CD4-positive, alpha-beta T cell treated with Interleukin-4 for 4 hours (primary cell): ENCODE results near the gene LMCD1.

Source experiments
- DNase-seq: peaks from one replicate; pipeline ENCODE4 v3.0.0-alpha.2; 2020

The LMCD1 gene

GRCh38 chr3:8485141-8485870 is 16.3 kb upstream of the LMCD1 start:
- no peak for DNase-seq

GRCh38 chr3:8485943-8486342 is 15.7 kb upstream of the LMCD1 start:
- no peak for DNase-seq

DNA sequence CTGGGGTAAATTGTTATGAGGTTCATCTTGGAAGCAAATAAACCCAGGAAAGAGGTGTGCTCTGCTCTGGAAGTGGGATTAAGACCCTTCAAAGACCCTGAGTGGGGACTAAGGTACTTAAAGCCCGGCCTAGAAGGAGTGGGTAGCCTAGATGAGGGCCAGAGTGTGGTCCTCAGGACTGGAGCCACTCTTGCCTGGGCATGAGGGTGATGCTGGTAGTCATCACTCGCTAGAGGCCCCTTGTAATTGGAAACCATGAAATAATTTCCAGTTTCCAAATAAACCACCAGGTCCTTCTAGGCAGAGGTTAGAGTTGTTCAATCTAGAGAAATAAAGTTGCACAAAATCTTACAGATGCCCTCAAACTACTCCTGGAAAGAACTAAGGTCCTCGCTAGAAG is 15.2 kb upstream of the LMCD1 start:
- no peak for DNase-seq

DNA sequence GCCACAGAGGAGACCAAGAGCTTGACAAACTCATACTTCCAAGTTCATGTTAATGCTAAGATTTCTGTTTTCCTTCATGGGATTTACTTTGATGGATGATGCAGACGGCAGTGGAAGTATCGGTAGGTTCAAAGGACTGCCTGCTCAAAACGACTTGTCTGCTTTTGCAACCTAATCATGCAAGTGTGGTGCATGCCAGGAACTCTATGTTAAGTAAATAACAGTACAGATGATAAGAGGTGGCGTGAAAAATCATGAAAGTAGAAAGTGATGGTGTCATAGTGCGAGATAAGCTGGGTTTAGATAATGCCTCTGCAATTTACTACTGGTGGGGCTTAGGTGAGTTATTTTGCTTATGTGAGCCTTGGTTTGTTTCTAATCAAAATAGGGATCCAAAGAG is 14.7 kb upstream of the LMCD1 start:
- no peak for DNase-seq

- DNase-seq: no peak
Measured at GRCh38 chr3:8488411-8488810, 13.2 kb upstream of the LMCD1 start.

GRCh38 chr3:8488877-8489276 is 12.7 kb upstream of the LMCD1 start:
- DNase-seq: no peak

DNA sequence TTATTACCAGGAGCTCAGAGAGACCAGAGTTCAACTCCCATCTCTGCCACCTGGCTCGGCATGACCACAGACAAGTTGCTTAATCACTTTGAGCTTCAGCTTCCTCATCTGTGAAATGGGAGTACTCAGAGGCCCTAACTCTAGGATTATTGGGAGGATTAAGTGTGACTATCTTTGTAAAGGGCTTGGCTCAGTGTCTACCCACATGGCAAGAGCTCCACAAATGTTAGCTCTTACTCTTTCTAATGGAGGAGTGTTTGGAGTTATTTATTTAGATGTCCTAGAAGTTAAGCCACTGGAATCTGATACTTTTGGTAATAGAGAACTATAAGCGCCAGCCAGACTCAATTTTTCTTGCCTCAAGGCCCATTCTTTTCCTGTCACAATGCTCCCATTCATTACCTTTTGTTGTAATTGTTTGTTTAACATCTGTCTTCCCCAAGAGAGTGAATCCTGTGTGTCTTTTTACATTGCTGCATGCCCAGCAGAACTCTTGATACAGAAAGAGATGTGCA is 12.3 kb upstream of the LMCD1 start:
- no peak for DNase-seq

GRCh38 chr3:8490079-8490552 is 11.5 kb upstream of the LMCD1 start:
- DNase-seq: no peak

DNA sequence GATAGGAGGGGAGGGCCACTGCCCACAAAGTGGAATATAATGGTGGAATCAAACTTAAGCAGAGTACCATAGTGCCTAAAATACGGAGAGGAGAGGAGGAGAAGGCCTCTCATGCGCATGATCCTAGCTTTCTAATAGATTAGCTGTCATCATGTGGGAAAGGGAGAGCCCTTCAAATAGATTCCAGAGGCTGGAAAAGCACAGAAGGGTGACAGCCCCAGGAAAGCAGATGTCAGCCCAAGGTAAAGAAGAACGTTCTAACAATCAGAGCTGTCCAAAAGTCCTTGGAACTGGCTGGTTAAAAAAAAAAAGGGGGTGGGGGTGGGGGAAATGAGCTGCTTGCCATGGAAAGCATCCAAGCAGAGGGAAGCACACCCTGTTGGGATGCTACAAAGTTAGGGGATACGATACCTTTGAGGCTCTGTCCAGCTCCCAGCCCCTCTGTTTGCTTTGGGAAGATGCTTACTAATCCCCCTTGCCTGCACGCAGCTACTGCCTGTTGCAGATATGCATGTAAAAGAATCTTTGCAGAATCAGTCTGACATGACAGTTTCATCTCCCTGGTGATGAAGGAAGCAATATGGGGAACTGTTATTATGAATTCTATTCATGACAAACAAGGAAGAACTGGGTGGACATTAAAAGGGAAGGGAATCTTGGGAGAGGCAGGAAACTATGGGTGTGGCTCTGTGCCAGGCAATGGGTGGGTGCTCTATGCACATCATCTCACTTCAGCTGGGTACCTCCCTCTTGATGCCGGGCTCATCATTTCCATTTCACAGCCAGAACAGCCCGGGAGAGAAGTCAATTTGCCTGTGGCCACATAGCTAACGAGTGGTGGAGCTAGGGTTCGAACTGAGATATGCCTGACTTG is 10.1 kb upstream of the LMCD1 start:
- no peak for DNase-seq

DNA sequence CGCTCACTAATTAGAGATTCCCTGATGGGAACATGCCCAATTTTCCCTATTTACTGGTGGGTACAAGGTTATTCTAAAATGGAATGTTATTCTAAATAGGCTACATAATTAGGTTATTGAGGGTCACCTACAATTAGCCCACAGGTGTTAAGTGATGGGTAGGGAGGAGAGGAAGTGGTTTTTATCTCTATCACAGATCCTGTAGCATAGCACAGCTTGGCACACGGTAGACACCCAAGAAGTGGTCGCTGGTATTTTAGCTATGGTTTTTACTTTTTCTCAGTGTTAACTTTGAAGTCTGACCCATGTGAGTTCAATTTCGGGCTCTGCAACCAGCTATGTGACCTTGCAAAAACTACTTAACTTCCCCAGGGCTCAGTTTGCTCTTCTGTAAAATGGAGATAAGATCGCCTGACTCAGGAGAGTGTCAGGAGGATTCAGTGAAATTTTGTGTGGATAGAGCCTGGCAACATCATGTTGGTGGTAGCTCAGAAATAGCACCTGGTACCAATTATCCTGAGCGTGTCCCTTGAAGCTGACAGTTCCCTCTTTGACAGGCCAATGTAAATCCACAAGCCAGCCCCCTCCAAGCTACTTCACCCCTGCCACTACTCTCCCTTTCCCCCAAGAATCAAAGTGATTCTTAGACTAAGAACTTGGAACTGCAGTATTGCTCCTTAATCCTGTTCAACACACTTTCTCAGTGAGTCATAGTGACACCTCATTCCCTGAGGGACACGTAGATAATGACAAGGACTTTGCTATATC is 8.7 kb upstream of the LMCD1 start:
- DNase-seq: no peak

GRCh38 chr3:8493744-8494143 is 7.9 kb upstream of the LMCD1 start:
- DNase-seq: no peak

DNA sequence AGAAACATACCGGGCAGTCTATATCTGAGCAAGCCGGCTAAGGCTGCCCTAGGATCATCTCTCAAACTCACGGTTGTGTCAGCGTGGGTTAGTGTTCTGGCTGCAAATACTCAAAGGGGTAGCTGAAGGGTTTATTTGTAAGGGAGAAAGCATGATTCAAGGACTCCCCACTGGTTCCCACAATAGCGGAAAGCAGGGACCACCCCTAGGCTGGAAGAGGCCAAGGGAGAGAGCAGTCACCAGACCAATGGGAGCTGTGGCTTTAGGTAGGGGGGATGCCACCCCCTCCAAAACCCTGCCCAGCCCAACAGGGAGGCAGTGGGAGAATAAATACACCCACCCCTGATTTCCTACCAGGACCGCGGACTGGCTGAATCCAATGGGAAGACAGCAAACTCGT is 7.3 kb upstream of the LMCD1 start:
- DNase-seq: no peak

GRCh38 chr3:8497582-8497981 is 4.0 kb upstream of the LMCD1 start:
- DNase-seq: no peak

- DNase-seq: no peak
Measured at GRCh38 chr3:8499181-8499611, 2.4 kb upstream of the LMCD1 start.

DNA sequence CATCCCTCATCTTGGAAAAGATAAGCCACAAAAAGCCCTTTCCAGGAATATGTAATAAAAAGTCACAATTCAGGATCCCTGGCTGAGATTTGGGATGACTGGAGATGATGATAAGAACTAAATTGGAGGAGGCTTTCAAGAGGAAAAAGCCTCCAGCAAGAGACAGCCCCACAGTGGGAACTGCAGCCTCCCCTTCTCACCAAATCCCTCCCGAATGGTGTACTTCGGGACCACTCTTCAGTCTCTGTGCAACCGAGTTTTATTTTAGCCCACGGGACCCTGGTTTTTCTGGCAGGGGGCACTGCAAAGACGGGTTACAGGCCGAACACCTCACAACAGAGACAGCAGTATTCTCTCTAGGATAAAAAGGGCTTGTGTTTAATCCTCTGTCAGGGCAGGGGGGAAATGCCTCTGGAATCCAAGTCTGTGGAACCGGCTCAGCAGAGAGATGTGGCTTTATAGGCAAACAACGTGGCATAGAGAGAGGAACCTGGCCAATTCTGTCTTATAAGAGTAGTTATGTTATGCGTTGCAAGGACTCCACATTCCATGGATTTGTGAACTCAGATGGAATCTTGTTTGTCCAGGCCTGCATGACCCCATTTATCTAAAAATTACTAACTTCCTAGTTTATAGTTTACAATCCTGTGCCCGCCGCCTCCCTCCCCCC is 1.2 kb upstream of the LMCD1 start:
- DNase-seq: no peak

DNA sequence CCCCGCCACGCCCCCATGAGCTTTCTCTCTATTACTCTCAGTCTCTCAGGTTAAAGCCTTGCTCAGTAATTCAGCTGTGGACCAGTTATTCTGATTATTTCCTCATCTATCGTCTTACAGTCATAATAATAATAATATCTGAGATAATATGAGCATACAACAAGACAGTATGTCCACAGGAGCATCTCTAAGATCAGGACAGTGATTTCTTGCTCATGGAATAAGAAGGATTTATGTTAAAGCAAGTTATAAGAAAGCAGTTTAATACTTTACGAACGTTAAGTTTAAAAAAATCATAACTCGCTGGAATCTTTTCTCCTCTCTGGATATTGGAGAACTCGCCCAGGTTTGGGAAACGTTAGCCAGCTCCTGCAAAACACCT is 643 bp upstream of the LMCD1 start:
- DNase-seq: no peak

DNA sequence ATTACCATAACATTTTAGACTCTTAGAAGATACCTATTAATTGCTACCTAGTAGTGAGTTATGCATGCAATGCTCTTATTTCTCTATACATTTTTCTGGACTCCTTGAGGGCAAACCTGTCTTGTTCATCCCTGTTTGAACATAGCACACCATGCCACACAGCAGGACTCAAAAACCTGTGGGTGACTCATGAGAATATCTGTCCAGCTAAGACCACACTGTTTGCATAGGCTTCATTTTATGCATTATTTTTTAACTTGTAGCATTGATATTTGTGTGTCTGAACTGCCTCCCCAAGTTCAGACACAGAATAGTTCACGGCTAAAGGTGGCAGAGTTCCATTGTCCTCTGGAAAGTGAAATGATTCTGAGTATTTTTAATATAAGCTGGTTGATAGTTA is 1.8 kb downstream of the LMCD1 start:
- DNase-seq: no peak

- no peak for DNase-seq
Measured at GRCh38 chr3:8503871-8504610, 2.4 kb downstream of the LMCD1 start.

DNA sequence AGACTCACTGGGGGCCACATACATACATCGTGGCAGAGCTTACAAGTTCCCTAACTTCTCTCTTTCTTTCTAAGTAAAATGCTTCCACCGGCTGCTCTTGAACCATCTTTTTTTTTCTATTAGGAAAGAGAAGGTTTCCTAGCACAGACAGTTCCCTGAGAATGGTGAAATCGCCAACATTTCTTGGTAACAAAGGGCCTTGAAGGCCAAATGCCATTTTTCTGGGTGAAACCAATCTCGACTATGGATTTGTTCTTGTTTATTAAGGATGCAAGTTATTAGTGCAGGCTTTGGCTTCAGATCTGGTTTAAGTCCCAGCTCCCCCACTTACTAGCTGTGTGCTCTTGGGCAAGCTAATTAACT is 3.0 kb downstream of the LMCD1 start:
- no peak for DNase-seq

- no peak for DNase-seq
Measured at GRCh38 chr3:8505621-8506020, 4.0 kb downstream of the LMCD1 start.

- no peak for DNase-seq
Measured at GRCh38 chr3:8506571-8507061, 5.0 kb downstream of the LMCD1 start.

- DNase-seq: no peak
Measured at GRCh38 chr3:8507496-8507895, 5.9 kb downstream of the LMCD1 start.
